ENCODE results near the gene OGT.
"Not testable (repeated sequence)": the region's sequence is repeated elsewhere in the genome, so short reads cannot be mapped to it uniquely, and the experiment has no call there.

The OGT gene

DNA sequence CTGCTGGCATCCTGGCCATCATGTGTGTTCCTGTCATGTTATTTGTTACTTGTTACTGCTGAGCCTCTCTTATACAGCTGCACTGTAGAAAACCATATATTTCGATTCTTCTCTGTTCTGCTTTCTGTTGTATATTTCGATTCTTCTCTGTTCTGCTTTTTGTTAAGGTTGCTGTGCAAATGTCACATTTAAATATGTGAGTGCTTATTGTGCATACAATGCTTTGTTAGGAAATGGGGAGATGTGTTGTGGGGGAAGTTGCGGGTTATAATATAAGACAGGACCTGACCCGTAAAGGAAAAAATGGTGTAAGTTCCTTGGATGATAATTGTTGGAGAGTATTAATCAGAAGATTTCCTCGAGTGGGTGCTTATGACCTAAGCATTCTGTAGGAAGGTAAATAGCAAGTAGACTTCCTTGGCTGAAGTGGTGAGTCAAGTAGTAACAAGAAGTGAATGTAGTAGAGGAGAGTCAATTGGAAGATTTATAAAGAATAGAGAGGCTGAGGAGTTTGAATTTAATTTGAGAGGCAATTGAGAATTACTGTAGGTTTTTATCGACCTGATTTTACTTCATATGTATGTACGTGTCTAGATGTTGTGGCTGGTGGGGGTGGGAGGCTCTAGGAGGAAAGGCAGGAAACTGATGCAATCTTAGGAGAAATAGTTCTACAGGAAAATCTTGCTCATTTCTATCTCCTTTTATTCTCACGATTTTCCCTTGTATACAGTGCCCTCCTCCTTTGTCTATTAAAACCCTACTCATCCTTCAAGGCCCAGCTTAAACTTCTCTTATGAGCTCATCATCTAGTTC is 8.5 kb downstream of the OGT start:
- peak; percentile 43 for DNase-seq

DNA sequence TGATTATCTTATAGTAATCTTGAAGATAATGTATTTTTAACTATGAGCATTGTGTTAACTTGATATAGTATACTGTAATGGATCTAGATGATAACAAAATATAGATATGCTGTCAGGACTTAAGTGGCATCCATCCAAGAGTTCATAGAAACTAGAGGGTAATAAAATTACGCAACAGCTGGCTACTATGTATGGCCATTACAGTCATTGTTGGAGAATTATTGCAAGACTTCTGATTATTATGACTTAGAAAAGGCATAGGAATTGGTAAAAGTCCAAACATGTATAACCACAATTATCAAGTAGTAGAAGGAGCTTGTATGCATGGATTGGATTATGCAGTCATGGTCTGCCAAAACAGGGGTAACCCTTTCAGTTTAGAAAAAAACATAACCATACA is 9.5 kb downstream of the OGT start:
- no peak for DNase-seq

DNA sequence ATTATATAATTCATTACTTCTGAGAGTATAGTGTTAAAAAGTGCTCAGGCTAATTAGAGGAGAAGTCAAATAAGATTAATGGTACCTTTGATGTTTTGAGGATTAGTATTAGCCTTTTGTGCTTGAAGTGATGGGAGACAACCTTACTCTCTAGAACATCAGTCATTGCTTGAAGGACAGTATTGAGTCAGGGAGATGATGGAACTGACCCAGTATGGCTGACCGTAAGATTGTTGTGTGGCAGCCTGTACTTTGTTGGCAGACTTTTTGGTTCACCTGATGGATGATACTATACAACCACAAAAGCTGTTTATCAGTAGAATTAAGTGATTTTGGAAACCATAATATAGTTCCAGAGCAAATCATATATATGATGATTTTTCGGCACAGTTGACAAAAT is 9.9 kb downstream of the OGT start:
- no peak for DNase-seq

DNA sequence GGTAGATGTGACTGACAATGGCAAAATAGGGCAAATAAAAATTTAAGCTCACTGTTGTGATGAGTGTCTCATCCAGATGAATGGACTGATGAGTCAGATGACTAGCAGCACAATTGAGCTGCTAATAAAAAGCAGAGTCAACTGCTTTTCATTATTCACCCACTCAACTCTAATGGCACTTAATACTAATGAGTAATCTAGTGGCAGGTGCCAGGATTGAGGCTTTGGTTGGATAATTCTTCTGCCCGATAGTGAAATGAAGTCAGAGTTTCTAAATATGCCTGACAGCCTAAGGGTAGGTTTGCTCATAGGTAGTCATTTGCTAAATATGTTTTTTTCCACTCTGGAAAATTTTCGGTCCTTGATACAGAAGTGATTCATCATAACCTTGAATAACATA is 10.4 kb downstream of the OGT start:
- peak; percentile 73 for DNase-seq

DNA sequence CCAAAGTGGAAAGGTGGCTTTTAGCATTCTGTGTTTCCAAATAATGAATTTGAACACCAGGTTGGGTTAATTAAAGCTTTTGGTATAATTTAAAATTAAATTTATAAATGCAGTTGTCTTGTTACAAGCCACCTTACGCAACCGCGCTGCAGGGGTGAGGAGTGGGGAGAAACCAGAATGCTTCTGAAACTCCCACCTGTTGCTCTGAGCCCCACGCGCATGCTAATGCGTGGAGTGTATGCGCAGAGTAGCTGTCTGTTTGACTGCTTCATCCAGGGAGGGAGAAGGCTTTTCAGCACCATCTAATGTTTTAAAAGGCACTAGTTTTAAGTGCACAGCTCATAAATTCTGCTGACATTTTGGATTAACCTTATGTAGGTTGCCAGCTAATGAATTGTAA is 12.5 kb downstream of the OGT start:
- no peak for DNase-seq

DNA sequence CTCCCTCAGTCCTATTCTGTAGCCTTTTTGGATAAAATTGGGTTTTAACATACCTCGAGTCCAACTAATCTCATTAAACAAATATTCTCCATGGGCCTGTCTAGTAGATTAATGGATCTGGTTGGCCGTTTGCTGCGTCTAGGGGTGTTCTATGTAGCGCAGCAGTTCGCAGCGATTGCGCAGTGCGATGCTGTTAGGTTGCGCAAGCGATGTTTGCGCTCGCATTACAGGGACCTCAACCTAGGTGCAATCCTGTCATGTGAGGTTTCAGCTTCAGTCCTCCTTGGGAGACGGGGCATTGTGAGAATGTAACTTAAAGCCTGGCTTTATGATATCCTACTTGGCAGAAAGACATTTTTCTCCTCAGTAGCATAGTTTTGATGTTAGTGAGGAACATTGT is 14.0 kb downstream of the OGT start:
- DNase-seq, result no peak

DNA sequence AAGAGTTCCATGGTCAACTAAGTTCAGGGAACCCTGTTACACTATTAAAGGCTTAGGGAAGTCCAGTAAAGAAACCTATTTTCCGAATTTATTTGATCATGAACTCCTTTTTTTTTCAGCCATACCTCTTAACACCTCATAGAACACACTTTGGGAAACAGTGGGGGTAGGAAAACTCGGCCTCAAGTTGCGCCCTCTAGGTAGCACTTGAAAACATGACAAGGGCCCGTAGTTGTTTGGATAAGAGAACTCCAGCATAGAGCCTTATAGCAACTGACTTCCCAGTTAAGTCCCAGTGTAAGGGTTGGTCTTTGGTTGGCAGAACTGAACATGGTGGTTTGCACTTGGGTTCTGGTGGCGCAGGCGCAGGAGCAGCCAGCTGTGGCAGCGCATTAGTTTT is 14.4 kb downstream of the OGT start:
- no peak for DNase-seq

DNA sequence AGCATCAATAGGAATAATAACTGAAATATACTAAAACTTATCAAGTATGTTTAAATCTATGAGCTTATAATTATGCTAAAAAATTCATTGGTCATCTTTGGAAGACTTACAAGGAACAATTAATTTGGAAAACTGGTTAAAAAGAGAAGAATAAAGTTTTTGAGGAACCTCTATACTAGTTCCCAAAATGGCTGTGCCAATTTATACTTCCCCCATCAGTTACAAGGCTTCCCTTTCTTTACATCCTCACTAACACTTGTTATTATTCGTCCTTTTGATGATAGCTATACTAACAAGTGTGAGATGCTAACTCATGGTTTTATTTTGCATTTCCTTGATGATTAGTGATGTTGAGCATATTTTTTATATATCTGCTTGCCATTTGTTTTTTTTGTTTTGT is 17.1 kb downstream of the OGT start:
- DNase-seq, result no peak

DNA sequence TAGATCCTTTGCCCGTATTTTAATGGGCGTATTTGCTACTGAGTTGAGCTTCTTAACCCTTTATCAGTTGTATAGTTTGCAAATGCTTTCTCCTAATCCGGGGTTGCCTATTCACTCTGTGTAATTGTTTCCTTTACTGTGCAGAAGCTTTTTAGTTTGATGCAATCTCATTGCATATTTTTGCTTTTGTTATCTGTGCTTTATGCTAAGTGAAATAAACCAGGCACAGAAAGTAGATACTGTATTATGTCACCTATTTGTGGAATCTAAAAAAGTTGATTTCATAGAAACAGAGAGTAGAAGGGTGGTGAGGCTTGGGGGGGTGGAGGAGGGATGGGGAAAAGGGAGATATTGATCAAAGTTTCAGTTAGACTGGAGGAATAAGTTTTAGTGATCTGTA is 17.7 kb downstream of the OGT start:
- no peak for DNase-seq

DNA sequence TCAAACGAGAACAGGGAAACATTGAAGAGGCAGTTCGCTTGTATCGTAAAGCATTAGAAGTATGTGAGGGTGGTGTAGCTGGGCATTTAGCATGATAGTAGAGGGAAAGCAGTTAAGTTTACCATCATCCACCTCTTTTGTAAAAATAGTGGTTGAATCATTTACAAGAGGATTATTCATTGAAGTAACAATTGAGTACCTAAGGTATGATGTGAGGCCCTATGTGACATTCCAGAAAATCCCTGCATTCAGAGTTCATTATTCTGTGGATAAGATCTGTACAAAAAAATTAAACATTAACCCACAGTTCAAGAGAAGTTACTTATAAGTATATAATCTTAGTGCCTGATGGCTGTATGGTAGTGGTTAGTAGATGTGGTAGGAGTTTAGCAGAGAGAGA is 23.1 kb downstream of the OGT start:
- no peak for DNase-seq

DNA sequence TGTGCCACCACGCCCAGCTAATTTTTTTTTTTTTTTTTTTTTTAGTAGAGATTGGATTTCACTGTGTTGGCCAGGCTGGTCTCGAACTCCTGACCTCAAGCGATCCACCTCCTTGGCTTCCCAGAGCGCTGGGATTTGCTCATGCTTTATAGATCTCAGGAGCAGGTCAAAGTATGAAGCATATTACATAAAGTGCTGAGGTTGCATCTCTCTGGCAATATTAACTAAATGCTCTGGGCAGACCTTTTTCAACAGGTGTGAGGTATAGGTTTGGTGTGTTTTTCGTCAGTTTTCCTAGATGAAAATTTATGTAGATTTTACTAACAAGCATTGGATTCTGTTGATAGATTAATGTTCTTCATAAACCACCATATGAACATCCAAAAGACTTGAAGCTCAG is 26.0 kb downstream of the OGT start:
- no peak for DNase-seq

DNA sequence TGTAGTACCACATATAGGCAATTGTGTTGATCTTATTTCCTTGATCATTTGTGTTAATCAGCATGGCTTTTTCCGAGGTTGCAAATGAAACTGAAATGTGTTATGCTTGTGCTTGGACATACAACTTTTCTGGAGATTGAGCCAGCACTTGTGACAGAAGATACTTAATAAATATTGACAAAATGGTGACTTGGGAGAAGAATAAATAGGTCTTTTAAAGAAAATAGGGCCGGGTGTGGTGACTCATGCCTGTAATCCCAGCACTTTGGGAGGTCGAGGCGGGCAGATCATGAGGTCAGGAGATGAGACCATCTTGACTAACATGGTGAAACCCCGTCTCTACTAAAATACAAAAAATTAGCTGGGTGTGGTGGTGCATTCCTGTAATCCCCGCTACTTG is 26.9 kb downstream of the OGT start:
- DNase-seq, result not testable (repeated sequence)

DNA sequence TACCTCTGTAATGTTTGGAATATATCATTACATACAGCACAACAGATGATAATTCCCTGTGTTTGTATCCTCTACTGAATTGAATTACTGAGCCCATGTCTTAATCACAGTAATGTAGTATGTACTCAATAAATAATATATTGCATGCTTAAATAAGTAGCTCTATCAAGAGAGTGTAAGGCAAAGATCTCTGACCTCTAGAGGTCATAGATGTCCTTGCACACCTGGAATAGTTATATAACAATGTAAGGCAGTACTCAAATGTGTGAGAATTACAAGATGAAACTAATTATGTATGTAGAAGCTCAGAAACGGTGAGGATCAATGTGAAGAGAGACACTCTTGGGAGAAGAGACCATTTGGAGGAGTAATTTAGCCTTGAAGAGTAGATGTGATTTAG is 31.0 kb downstream of the OGT start:
- no peak for DNase-seq

DNA sequence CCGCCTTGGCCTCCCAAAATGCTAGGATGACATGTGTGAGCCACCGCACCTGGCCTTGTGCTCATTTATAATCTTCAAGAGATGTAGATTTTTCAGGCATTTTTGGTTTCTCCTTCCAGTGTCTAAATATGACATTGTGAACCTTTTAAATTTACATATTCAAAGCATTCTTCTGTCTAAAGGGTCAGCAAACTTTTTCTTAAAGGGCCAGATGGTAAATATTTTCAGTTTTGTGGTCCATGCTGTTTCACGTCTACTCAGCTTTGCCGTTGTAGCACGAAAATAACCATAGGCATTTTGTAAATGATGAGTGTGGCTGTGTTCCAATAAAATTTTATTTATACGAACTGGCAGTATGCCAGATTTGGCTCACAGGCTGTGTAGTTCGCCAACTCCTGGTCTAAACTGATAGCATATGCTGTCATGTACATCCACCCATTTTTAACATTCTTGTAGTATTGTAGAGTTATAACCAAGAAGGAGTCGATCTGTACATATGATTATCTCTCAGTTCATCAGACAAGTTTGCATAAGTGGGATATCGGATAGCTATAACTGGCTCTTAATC is 32.7 kb downstream of the OGT start:
- no peak for DNase-seq

DNA sequence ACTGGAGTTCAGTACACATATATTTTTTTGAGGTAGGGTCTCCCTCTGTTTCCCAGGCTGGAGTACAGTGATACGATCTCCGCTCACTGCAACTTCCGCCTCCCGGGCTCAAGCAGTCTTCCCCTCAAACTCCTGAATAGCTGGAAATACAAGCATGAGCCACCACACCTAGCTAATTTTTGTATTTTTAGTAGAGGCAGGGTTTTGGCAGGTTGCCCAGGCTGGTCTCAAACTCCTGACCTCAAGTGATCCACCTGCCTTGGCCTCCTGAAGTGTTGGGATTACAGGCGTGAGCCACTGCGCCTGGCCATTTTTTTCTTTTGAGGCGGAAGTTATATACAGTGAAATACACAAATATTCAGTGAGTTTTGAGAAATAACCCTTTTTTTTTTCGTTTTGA is 38.5 kb downstream of the OGT start:
- DNase-seq, result peak; percentile 6

DNA sequence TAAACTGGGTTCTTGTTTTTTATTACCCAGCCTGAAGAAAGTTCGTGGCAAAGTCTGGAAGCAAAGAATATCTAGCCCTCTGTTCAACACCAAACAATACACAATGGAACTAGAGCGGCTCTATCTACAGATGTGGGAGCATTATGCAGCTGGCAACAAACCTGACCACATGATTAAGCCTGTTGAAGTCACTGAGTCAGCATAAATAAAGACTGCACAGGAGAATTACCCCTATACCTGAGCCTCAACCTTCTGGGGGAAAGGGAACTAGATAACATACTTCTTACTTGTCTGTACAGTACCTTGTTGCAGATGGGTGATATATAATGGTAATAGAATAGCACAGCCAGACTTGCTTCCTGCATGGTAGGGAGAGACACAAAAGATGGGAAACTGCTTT is 40.7 kb downstream of the OGT start:
- DNase-seq, result no peak

DNA sequence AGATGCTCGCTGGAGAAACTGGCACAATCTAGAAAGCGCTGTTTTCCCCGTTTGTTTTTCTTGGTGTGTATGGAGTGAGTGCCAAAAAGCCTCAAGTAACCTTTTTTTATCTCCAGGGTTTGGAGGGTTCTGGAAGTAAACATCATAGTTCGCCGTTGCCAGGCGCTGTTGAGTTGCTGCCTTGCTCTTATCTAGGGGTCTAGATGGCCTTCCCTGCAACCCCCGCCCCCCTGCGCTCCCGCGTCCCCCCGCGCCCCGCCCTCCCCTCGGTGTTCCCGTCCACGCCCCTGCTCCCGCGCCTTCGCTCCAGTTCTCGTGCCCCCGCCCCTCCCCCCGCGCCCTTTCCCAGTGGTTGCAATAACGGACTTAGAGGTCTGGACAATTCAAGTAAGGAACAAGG is 44.8 kb downstream of the OGT start:
- DNase-seq, result no peak

DNA sequence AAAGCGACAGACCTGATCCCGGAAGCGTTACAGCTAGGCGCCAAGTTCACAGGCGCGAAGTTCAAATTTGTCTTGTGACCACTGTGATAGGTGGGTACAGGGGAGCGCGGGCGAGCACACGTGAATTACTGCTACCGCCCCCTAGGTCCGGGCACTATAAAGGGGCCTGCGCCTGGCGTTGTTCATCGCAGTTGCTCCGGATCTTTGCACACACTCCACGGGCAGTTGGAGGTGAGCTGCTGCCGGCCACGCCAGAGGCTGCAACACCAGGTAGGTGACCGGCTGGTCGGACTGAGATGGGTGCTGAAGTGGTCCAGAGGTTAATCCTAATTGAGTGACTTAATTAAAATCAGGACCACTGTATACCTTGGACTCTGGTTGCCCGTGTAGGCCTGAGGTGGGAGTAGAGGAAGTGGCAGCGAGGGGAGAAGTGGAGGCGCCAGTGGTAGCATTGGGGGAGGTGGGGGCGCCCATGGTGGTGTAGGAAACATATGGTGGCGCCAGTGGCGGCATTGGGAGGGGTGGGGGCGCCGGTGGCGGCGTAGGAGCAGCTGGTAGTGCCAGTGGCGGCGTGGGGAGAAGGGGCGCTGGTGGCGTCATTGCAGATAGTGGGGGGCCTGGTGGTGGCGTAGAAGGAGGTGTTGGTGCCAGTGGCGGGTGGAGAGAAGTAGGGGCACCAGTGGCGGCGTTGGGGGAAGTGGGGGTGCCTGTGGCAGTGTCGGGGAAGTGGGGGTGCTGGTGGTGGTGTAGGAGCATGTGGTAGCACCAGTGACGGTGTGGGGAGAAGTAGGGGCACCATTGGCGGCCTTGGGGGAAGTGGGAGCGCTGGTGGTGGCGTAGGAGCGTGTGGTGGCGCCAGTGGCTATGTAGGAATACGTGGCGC is 45.6 kb downstream of the OGT start, which contains the start of gene GCNA:
TSS of gene GCNA (plus strand) at position 185 of the 883 bp plus-strand sequence. CDS start 2,385 bp downstream, outside the sequence.
- DNase-seq, result no peak

DNA sequence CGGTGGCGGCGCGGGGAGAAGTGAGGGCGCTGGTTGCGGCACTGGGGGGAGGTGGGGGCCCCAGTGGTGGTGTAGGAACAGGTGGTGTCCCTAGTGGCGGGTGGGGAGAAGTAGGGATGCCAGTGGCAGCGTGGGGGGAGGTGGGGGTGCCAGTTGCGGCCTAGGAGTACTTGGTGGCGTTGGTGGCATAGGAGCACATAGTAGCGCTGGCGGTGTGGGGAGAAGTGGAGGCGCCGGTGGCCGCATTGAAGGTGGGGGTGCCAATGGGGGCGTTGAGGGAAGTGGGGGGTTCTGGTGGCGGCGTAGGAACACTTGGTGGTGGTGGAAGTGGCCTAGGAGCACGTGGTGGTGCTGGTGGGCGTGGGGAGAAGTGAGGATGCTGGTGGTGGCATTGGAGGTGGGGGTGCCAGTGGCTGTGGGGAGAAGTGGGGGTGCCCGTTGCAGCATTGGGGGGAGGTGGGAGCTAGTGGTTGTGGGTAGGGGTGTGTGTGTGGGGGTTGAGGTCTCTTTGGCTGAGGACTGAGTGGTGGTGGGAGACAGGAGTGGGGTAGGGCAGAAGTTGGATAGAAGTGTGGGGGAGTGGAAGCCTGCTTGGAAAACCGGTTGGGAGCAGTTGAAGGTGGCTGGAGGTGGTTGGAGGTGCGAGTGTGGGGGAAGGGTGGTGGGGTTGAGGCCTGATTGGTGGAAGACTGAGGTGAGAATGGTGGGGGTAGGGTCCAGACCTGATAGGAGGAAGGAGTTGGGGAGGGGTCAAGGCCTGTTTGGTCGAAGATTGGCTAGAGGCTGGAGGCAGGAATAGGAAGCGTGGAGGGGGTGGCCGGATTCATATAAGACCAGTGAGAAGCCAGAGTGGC is 46.5 kb downstream of the OGT start:
- DNase-seq, result no peak

DNA sequence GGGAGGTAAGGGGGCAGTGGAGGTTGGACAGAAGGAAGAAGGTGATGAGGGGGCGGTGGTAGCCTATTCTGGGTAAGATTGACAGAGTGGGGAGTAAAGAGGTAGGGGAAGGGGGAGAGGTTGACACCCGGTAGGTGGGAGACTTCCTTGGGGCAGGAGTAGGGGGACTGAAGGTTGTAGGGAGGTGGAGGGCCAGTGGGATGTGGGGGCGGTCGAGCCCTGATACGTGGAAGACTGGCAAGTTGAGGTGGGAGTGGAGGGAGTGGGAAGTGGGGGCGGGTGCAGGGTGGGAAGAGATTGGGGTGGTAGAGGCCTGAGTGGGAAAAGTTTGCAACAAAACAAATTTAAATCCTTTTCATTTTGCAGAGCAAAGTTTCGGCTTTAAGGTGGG is 47.1 kb downstream of the OGT start:
- DNase-seq, result no peak

DNA sequence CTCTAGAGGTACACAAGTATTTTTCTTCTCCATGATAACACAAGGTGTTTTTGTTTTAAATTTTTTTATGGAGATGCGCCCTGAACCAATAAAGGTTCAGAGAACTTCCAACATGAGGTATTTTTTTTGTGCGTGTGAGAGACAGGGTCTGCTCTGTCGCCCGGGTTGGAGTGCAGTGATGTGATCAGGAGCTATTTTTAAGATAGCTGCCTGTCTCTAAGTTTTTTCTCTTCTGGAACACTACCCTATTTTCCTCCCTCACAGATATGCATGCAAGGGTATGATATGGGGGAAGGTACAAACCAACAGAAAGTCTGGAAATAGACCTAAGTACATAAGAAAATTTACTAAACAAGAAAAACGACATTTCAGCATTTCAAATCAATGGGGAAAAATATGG is 48.3 kb downstream of the OGT start:
- no peak for DNase-seq

DNA sequence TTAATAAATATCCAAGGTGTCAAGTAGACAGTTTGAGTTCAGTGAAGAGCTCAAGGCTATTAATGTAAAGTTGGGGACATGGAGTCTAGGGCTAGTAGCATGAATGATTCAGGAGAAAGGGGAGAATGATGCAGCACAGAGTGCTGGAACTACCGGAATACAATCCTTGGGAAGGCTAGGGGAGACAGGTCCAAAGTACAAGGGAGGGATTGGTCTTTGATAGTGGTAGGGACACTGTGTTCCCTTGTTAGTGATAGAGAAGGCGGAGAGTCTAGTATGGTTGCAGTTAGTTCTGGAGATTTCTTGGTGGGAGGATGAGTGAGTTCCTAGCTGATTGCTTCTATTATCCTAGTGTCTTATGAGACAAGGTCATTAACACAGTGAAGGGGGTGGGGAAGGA is 54.0 kb downstream of the OGT start:
- no peak for DNase-seq

DNA sequence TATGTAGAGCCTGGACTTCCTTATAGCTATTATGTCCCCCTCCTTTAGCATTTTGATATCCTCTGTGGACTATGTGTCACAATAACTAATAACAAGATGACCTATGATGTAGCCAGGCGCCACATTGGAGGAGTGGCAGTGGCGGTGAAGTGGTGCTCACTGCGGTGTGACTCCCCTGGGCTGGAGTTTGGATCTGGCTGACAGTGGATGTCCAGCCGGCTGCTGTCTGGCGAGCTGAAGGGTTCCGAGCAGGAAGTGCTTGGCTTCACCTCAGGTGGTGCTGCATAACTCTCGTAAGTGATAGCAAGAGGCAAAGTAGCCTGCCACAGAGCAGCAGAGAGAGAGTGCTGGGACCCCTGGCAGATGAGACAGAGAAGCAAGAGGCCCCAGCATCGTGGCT is 60.3 kb downstream of the OGT start:
- DNase-seq, result not testable (repeated sequence)
